ENCODE data around the gene ZNFX1. TPM values are rescaled to one million over a fixed set of nuclear protein-coding genes. Genes with fewer than 3 reads are reported as not detected.

The ZNFX1 gene
- total and polyA plus RNA-seq, 9 of the 15 experiments (the other 6 are each of a cell fraction or from before 2014, with no cell fraction given) = 3.8 to 13.8 (median 10.3) TPM

DNA sequence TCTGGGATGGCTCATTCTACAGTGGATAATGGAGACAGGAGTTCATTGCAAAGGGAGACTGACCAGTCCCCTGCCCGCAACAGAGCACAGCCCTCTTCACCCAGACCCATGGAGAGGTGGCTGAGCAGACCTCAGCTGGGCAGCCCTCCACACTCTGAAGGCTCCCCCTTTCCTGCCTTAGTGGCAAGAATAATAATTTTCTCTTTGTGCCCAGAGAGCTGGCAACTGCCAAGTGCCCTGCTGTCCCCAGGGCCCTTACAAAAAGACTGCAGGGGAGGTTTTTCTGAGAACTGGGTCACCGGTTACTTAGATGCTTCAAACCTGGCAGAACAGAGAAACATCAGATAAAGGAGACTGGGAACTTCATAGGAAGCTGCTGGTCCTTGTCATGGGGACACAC lies 35.4 kb upstream of the ZNFX1 start (continued):
- TF ChIP-seq, protein P1, sequence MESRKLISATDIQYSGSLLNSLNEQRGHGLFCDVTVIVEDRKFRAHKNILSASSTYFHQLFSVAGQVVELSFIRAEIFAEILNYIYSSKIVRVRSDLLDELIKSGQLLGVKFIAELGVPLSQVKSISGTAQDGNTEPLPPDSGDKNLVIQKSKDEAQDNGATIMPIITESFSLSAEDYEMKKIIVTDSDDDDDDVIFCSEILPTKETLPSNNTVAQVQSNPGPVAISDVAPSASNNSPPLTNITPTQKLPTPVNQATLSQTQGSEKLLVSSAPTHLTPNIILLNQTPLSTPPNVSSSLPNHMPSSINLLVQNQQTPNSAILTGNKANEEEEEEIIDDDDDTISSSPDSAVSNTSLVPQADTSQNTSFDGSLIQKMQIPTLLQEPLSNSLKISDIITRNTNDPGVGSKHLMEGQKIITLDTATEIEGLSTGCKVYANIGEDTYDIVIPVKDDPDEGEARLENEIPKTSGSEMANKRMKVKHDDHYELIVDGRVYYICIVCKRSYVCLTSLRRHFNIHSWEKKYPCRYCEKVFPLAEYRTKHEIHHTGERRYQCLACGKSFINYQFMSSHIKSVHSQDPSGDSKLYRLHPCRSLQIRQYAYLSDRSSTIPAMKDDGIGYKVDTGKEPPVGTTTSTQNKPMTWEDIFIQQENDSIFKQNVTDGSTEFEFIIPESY (CRISPR knock-in tag; IDR thresholded peaks at IDR 0.05) = no peak
- TF ChIP-seq NEUROD1 (IDR thresholded peaks at IDR 0.05; ENCODE audit: borderline replicate concordance, low read depth, low read length, partially characterized antibody) (no peak), HDAC8 (tag; IDR thresholded peaks at IDR 0.05) (no peak), GTF2E2 (tag; IDR thresholded peaks at IDR 0.05) (no peak)

DNA sequence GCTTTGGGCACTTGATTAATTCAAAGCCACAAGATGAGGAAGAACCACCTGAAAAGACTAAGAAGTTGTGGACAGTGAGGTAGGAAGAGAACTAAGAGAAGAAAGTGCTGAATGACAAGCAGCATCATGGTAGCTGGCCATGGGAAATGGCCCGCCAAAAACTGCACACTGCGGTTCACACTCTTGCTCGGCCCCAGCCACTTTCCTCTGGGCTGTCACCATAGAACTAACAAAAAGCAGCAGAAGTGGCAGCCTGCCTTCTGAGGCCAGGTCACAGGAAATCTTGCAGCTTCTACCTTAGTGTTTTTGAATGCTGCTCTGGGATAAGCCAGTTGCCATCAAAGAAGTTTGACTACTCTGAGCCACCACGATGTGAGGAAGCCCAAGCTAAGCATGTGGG lies 34.8 kb upstream of the ZNFX1 start:
- Histone ChIP-seq H3K27me3 (ENCODE audit: control insufficient read depth in 2 of 2, insufficient read depth in 2 of 2, low read length in 2 of 2) (peaks cover 12 to 34% of the 10 kb centered on the region in 2 experiments; a peak in 4 of 5 replicates), H3K36me3 (ENCODE audit: control insufficient read depth, insufficient read depth, low read length) (no peaks in the 10 kb centered on the region), H4K20me1 (replicated peaks; ENCODE audit: control insufficient read depth, insufficient read depth, low read length) (no peaks in the 10 kb centered on the region), H3K27ac (ENCODE audit: extremely low read depth, low read depth, low read length) (no peak overlapping the region), H3K79me2 (ENCODE audit: control insufficient read depth, insufficient read depth, low read length) (no peaks in the 10 kb centered on the region), H3K9ac (ENCODE audit: insufficient read depth in 1 of 2, low read depth in 2 of 2, low read length in 2 of 2) (no peak overlapping the region), H3K4me1 (replicated peaks in 1 of 2; ENCODE audit: control insufficient read depth in 2 of 2, insufficient read depth in 2 of 2, low read length in 2 of 2) (no peaks in the 10 kb centered on the region; a peak in 1 of 5 replicates), H3K9me3 (replicated peaks; ENCODE audit: control insufficient read depth, insufficient read depth, low read depth, low read length) (no peaks in the 10 kb centered on the region), H3K4me2 (ENCODE audit: insufficient read depth, low read length) (no peak overlapping the region), H3K4me3 (no peak overlapping the region), H2AFZ (ENCODE audit: low read depth, low read length) (no peak overlapping the region), H3K9me1 (ENCODE audit: control insufficient read depth, insufficient read depth, low read length) (no peaks in the 10 kb centered on the region)
- in situ Hi-C loops (cut with MboI) = no loop called here
- ATAC-seq = no peak; the same call in 2 of the 3 replicates
- no TSS peak for BruUV-seq (replicated peaks)
- 4% methylated on average over 4 of the region's 4 CpGs for WGBS (ENCODE audit: insufficient coverage, low coverage, missing lambda C conversion rate)
- POLR2A ChIA-PET = interaction anchor here (1.3 to 2.0 kb wide), 3 partner anchors 9 to 32 kb away, joined by 3 to 7 read pairs (median 5); no protein-coding TSS in a partner anchor
- intact Hi-C loops (cut with micrococcal nuclease) = no loop called here
- no peak for FAIRE-seq
- CTCF ChIA-PET (ENCODE audit: low intra/inter-chr PET ratio) = no interaction called here
- DNase-seq (ENCODE audit: extremely low read depth in 1 of 4, low spot score in 3 of 4) = no peak
- no peak for TF ChIP-seq KAT8 (IDR thresholded peaks at IDR 0.05; ENCODE audit: low read depth)
- TF ChIP-seq ZSCAN29 (IDR thresholded peaks at IDR 0.05) = no peak
- no peak for TF ChIP-seq PHB (CRISPR knock-in tag; IDR thresholded peaks at IDR 0.05)
- TF ChIP-seq, protein P2, sequence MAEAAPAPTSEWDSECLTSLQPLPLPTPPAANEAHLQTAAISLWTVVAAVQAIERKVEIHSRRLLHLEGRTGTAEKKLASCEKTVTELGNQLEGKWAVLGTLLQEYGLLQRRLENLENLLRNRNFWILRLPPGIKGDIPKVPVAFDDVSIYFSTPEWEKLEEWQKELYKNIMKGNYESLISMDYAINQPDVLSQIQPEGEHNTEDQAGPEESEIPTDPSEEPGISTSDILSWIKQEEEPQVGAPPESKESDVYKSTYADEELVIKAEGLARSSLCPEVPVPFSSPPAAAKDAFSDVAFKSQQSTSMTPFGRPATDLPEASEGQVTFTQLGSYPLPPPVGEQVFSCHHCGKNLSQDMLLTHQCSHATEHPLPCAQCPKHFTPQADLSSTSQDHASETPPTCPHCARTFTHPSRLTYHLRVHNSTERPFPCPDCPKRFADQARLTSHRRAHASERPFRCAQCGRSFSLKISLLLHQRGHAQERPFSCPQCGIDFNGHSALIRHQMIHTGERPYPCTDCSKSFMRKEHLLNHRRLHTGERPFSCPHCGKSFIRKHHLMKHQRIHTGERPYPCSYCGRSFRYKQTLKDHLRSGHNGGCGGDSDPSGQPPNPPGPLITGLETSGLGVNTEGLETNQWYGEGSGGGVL (CRISPR knock-in tag; IDR thresholded peaks at IDR 0.05) = no peak
- TF ChIP-seq SRSF7 (optimal IDR thresholded peaks at IDR 0.05; ENCODE audit: low read depth, low read length) = no peak
- TF ChIP-seq HLTF (IDR thresholded peaks at IDR 0.05) = no peak
- TF ChIP-seq, protein P3, sequence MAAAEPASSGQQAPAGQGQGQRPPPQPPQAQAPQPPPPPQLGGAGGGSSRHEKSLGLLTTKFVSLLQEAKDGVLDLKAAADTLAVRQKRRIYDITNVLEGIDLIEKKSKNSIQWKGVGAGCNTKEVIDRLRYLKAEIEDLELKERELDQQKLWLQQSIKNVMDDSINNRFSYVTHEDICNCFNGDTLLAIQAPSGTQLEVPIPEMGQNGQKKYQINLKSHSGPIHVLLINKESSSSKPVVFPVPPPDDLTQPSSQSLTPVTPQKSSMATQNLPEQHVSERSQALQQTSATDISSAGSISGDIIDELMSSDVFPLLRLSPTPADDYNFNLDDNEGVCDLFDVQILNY (CRISPR knock-in tag; IDR thresholded peaks at IDR 0.05) = no peak
- TF ChIP-seq, protein P4, sequence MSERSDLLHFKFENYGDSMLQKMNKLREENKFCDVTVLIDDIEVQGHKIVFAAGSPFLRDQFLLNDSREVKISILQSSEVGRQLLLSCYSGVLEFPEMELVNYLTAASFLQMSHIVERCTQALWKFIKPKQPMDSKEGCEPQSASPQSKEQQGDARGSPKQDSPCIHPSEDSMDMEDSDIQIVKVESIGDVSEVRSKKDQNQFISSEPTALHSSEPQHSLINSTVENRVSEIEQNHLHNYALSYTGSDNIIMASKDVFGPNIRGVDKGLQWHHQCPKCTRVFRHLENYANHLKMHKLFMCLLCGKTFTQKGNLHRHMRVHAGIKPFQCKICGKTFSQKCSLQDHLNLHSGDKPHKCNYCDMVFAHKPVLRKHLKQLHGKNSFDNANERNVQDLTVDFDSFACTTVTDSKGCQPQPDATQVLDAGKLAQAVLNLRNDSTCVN (CRISPR knock-in tag; IDR thresholded peaks at IDR 0.05) = no peak
- no peak for TF ChIP-seq DDX20 (tag; IDR thresholded peaks at IDR 0.05; ENCODE audit: low read depth)
- TF ChIP-seq, protein P5, sequence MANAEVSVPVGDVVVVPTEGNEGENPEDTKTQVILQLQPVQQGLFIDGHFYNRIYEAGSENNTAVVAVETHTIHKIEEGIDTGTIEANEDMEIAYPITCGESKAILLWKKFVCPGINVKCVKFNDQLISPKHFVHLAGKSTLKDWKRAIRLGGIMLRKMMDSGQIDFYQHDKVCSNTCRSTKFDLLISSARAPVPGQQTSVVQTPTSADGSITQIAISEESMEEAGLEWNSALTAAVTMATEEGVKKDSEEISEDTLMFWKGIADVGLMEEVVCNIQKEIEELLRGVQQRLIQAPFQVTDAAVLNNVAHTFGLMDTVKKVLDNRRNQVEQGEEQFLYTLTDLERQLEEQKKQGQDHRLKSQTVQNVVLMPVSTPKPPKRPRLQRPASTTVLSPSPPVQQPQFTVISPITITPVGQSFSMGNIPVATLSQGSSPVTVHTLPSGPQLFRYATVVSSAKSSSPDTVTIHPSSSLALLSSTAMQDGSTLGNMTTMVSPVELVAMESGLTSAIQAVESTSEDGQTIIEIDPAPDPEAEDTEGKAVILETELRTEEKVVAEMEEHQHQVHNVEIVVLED (CRISPR knock-in tag; IDR thresholded peaks at IDR 0.05) = no peak
